ENCODE data around the gene POR. TPM values are rescaled to one million over a fixed set of nuclear protein-coding genes. Genes with fewer than 3 reads are reported as not detected.
A peak's percentile ranks its signal among the peaks of the same experiment; 100 is the strongest.

POR gene
- total and polyA plus RNA-seq, 2 of the 13 experiments (the other 11 are each of a cell fraction or from before 2014, with no cell fraction given) = 145 to 266 TPM

DNA sequence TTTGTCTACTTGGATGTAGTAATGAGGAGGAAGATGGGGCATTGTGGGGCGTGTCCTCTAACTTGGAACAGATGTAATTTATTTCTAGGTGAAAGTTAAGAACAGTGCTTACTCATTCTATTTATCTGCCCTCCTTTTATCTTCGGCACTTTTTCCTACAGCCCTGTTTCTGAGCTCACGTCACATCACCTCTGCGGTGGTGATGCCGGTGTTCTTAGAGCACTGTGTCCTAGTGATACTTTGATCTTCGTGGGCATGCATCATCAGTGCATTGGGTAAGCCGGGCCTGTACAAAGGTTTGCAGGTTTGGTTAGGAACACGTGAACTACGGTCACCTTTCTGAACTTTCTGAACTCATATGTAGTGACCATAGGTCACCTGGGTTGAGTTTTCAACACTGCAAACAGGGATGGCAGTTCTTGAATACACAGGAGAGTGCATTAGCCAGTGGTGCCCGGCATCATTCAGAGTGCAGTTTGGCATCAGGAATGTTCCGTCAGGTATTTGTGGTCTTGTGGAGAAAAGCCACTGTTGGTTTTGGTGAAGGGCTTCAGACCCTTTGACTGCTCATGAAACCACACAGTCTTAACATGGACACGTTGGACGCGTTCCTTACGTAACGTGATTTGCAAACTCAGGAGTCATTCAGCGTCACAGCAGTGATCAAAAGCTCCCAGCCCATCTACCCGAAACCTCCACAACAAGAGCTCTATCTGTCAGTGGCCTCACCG, 5.6 kb downstream of the POR start (continued):
- TF ChIP-seq SIX1 (CRISPR knock-in tag; IDR thresholded peaks at IDR 0.05; ENCODE audit: borderline replicate concordance) (peak; percentile 58; the same call in 1 of the 2 replicates), ELF3 (CRISPR knock-in tag; IDR thresholded peaks at IDR 0.05) (peak; percentile 87; the same call in 1 of the 2 replicates), ZNF709 (CRISPR knock-in tag; IDR thresholded peaks at IDR 0.05) (peak; percentile 80; the same call in 1 of the 2 replicates), HNRNPLL (IDR thresholded peaks at IDR 0.05; ENCODE audit: low read depth, low read length, poor library complexity, severe bottlenecking) (no peak), RFX5 (IDR thresholded peaks at IDR 0.05; ENCODE audit: low read depth, low read length) (no peak), ZNF274 (CRISPR knock-in tag; IDR thresholded peaks at IDR 0.05) (no peak), ZNF552 (CRISPR knock-in tag; IDR thresholded peaks at IDR 0.05; ENCODE audit: borderline replicate concordance) (no peak), KDM5A (IDR thresholded peaks at IDR 0.05; ENCODE audit: borderline replicate concordance, low read length) (no peak), CEBPB (IDR thresholded peaks at IDR 0.05; ENCODE audit: borderline replicate concordance, low read depth, low read length) (peak; percentile 94), TARDBP (CRISPR knock-in tag; IDR thresholded peaks at IDR 0.05) (peak; percentile 97), PTBP1 (IDR thresholded peaks at IDR 0.05; ENCODE audit: low read depth, low read length, poor library complexity, severe bottlenecking) (no peak)
- TF ChIP-seq, protein P1, sequence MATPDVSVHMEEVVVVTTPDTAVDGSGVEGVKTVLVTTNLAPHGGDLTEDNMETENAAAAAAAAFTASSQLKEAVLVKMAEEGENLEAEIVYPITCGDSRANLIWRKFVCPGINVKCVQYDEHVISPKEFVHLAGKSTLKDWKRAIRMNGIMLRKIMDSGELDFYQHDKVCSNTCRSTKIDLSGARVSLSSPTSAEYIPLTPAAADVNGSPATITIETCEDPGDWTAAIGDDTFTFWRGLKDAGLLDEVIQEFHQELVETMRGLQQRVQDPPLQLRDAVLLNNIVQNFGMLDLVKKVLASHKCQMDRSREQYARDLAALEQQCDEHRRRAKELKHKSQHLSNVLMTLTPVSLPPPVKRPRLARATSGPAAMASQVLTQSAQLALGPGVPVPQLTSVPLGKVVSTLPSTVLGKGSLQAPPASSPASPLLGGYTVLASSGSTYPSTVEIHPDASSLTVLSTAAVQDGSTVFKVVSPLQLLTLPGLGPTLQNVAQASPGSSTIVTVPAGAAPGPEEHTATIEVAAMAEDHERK (CRISPR knock-in tag; IDR thresholded peaks at IDR 0.05; ENCODE audit: low read depth) = peak; percentile 11; the same call in 1 of the 2 replicates
- TF ChIP-seq, protein P2, sequence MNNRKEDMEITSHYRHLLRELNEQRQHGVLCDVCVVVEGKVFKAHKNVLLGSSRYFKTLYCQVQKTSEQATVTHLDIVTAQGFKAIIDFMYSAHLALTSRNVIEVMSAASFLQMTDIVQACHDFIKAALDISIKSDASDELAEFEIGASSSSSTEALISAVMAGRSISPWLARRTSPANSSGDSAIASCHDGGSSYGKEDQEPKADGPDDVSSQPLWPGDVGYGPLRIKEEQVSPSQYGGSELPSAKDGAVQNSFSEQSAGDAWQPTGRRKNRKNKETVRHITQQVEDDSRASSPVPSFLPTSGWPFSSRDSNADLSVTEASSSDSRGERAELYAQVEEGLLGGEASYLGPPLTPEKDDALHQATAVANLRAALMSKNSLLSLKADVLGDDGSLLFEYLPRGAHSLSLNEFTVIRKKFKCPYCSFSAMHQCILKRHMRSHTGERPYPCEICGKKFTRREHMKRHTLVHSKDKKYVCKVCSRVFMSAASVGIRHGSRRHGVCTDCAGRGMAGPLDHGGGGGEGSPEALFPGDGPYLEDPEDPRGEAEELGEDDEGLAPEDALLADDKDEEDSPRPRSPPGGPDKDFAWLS (CRISPR knock-in tag; IDR thresholded peaks at IDR 0.05; ENCODE audit: borderline replicate concordance) = no peak
- TF ChIP-seq, protein P3, sequence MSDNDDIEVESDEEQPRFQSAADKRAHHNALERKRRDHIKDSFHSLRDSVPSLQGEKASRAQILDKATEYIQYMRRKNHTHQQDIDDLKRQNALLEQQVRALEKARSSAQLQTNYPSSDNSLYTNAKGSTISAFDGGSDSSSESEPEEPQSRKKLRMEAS (IDR thresholded peaks at IDR 0.05) = peak; percentile 88
- TF ChIP-seq, protein P4, sequence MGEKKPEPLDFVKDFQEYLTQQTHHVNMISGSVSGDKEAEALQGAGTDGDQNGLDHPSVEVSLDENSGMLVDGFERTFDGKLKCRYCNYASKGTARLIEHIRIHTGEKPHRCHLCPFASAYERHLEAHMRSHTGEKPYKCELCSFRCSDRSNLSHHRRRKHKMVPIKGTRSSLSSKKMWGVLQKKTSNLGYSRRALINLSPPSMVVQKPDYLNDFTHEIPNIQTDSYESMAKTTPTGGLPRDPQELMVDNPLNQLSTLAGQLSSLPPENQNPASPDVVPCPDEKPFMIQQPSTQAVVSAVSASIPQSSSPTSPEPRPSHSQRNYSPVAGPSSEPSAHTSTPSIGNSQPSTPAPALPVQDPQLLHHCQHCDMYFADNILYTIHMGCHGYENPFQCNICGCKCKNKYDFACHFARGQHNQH (CRISPR knock-in tag; IDR thresholded peaks at IDR 0.05) = peak; percentile 97
